Stimulated activated CD4-positive, alpha-beta T cell treated with anti-CD3 and anti-CD28 coated beads, Interleukin-12 subunit alpha, Interleukin-12 subunit beta, amount 100 ng/mL, for 24 hours (primary cell): ENCODE measurements around the gene TPM1.

ENCODE experiments used
- DNase-seq, 2 experiments: peaks; one replicate each; pipeline ENCODE4 v3.0.0-alpha.2; 2020; ENCODE audit warnings: low read depth in 2 of 2

Gene TPM1

GRCh38 chr15:63054985-63055384 lies 12.4 kb downstream of the TPM1 start:
- no peak for DNase-seq

- no peak for DNase-seq
These were observed 14.3 kb downstream of the TPM1 start for GRCh38 chr15:63056829-63057228.

GRCh38 chr15:63057468-63058345 lies 15.2 kb downstream of the TPM1 start:
- DNase-seq: no peak

- DNase-seq: no peak
These were observed 16.5 kb downstream of the TPM1 start for GRCh38 chr15:63059075-63059474.

- DNase-seq: no peak
These were observed 17.1 kb downstream of the TPM1 start for GRCh38 chr15:63059573-63060216.

- DNase-seq: no peak
These were observed 18.2 kb downstream of the TPM1 start for GRCh38 chr15:63060699-63061098.

- DNase-seq: no peak
These were observed 19.4 kb downstream of the TPM1 start for GRCh38 chr15:63061975-63062374.

GRCh38 chr15:63063164-63063756 lies 20.7 kb downstream of the TPM1 start:
- DNase-seq: no peak

GRCh38 chr15:63063877-63064409 lies 21.4 kb downstream of the TPM1 start:
- no peak for DNase-seq

GRCh38 chr15:63065262-63066221 lies 23.0 kb downstream of the TPM1 start:
- DNase-seq: no peak

GRCh38 chr15:63066272-63066671 lies 23.7 kb downstream of the TPM1 start:
- no peak for DNase-seq

- DNase-seq: no peak
These were observed 24.8 kb downstream of the TPM1 start for GRCh38 chr15:63067306-63067705.

GRCh38 chr15:63067976-63068743 lies 25.6 kb downstream of the TPM1 start:
- no peak for DNase-seq

- no peak for DNase-seq
These were observed 27.1 kb downstream of the TPM1 start for GRCh38 chr15:63069616-63070090.

GRCh38 chr15:63070681-63071129 lies 28.2 kb downstream of the TPM1 start:
- DNase-seq: no peak

- no peak for DNase-seq
These were observed 28.9 kb downstream of the TPM1 start for GRCh38 chr15:63071288-63071909.

- no peak for DNase-seq
These were observed 29.6 kb downstream of the TPM1 start for GRCh38 chr15:63072023-63072650.

GRCh38 chr15:63072809-63073277 lies 30.3 kb downstream of the TPM1 start:
- no peak for DNase-seq

GRCh38 chr15:63073497-63074172 lies 31.1 kb downstream of the TPM1 start:
- DNase-seq: no peak
